H9 (cell line): ENCODE results near the gene ITGBL1. TPM values are rescaled to one million over a fixed set of nuclear protein-coding genes. Genes with fewer than 3 reads are reported as not detected.

Experiments
- DNase-seq: peaks from one replicate; pipeline ENCODE4 v3.0.0-alpha.2; 2017
- H2AFZ ChIP-seq: one replicate; pipeline ENCODE4 v1.6.1; 2013; ENCODE audit warnings: mild to moderate bottlenecking, low read length, control low read depth, moderate library complexity
- H2AK5ac ChIP-seq: 2 replicates; pipeline ENCODE4 v1.6.1; 2013; ENCODE audit warnings: low read length, control low read depth, mixed read lengths; ENCODE audit not compliant: insufficient read length
- H2BK120ac ChIP-seq: one replicate; pipeline ENCODE4 v1.6.1; 2013; ENCODE audit warnings: low read depth, mild to moderate bottlenecking, low read length, control low read depth, inconsistent platforms; ENCODE audit not compliant: poor library complexity, severe bottlenecking
- H2BK12ac ChIP-seq: 2 replicates; pipeline ENCODE4 v1.6.1; 2013; ENCODE audit warnings: low read length, control low read depth, mixed read lengths, low read depth; ENCODE audit not compliant: insufficient read length
- H2BK15ac ChIP-seq: 2 replicates; pipeline ENCODE4 v1.6.1; 2013; ENCODE audit warnings: low read depth, low read length, control low read depth
- H2BK20ac ChIP-seq: one replicate; pipeline ENCODE4 v1.6.1; 2013; ENCODE audit warnings: low read depth, mild to moderate bottlenecking, low read length, control low read depth, inconsistent platforms; ENCODE audit not compliant: poor library complexity, severe bottlenecking
- H2BK5ac ChIP-seq: 2 replicates; pipeline ENCODE4 v1.6.1; 2013; ENCODE audit warnings: low read length, control low read depth, mixed read lengths; ENCODE audit not compliant: insufficient read length
- H3K14ac ChIP-seq: 2 replicates; pipeline ENCODE4 v1.6.1; 2013; ENCODE audit warnings: low read length, control low read depth; ENCODE audit not compliant: insufficient read depth
- H3K18ac ChIP-seq: 2 replicates; pipeline ENCODE4 v1.6.1; 2013; ENCODE audit warnings: low read depth, mild to moderate bottlenecking, mixed read lengths, low read length, control low read depth; ENCODE audit not compliant: insufficient read length
- H3K23ac ChIP-seq: 2 replicates; pipeline ENCODE4 v1.6.1; 2013; ENCODE audit warnings: low read length, control low read depth, mixed read lengths, low read depth; ENCODE audit not compliant: insufficient read length
- H3K23me2 ChIP-seq: 2 replicates; pipeline ENCODE4 v1.6.1; 2013; ENCODE audit warnings: low read depth, mild to moderate bottlenecking, mixed read lengths, low read length, control low read depth; ENCODE audit not compliant: insufficient read length, poor library complexity, severe bottlenecking
- H3K27ac ChIP-seq: 2 replicates; pipeline ENCODE4 v1.5.1; 2013; ENCODE audit warnings: low read length, control low read depth, mixed read lengths, low read depth; ENCODE audit not compliant: insufficient read length
- H3K27me3 ChIP-seq: 2 replicates; pipeline ENCODE4 v1.6.1; 2013; ENCODE audit warnings: low read length, control low read depth, inconsistent platforms; ENCODE audit not compliant: insufficient read depth
- H3K4ac ChIP-seq: 2 replicates; pipeline ENCODE4 v1.6.1; 2013; ENCODE audit warnings: low read depth, mild to moderate bottlenecking, control low read depth, inconsistent platforms, low read length, moderate library complexity
- H3K4me1 ChIP-seq: 2 replicates; pipeline ENCODE4 v1.6.1; 2013; ENCODE audit warnings: low read length, control low read depth, inconsistent platforms; ENCODE audit not compliant: insufficient read depth
- H3K4me2 ChIP-seq: 2 replicates; pipeline ENCODE4 v1.6.1; 2013; ENCODE audit warnings: low read length, control low read depth, mixed read lengths; ENCODE audit not compliant: insufficient read length, insufficient read depth
- H3K56ac ChIP-seq: 2 replicates; pipeline ENCODE4 v1.6.1; 2013; ENCODE audit warnings: low read depth, mild to moderate bottlenecking, mixed read lengths, low read length, control low read depth; ENCODE audit not compliant: insufficient read length
- H3K79me1 ChIP-seq: 2 replicates; pipeline ENCODE4 v1.6.1; 2013; ENCODE audit warnings: low read depth, mild to moderate bottlenecking, moderate library complexity, low read length, control low read depth, inconsistent platforms; ENCODE audit not compliant: insufficient read depth, poor library complexity, severe bottlenecking
- H3K79me2 ChIP-seq: 2 replicates; pipeline ENCODE4 v1.6.1; 2013; ENCODE audit warnings: low read length, control low read depth, inconsistent platforms; ENCODE audit not compliant: insufficient read depth
- H3K9ac ChIP-seq: 2 replicates; pipeline ENCODE4 v1.6.1; 2013; ENCODE audit warnings: low read length, control low read depth, mixed read lengths; ENCODE audit not compliant: insufficient read length; ENCODE audit errors: extremely low read depth
- H3K9me3 ChIP-seq: one replicate; pipeline ENCODE4 v1.6.1; 2013; ENCODE audit warnings: low read depth, low read length, inconsistent platforms; ENCODE audit not compliant: control insufficient read depth
- H3T11ph ChIP-seq: one replicate; pipeline ENCODE4 v1.6.1; 2013; ENCODE audit warnings: mild to moderate bottlenecking, low read length, control low read depth, inconsistent platforms
- H4K20me1 ChIP-seq: one replicate; pipeline ENCODE4 v1.6.1; 2013; ENCODE audit not compliant: control insufficient read depth, insufficient read length, insufficient read depth
- H4K5ac ChIP-seq: 2 replicates; pipeline ENCODE4 v1.6.1; 2013; ENCODE audit warnings: low read depth, mild to moderate bottlenecking, mixed read lengths, low read length, control low read depth; ENCODE audit not compliant: insufficient read length
- H4K8ac ChIP-seq: replicated peaks from 2 replicates; pipeline ENCODE4 v1.6.1; 2013; ENCODE audit warnings: low read length, control low read depth, mixed read lengths, low read depth; ENCODE audit not compliant: insufficient read length
- H4K91ac ChIP-seq: 2 replicates; pipeline ENCODE4 v1.6.1; 2013; ENCODE audit warnings: low read depth, mild to moderate bottlenecking, moderate library complexity, mixed read lengths, low read length, control low read depth; ENCODE audit not compliant: insufficient read length
- H3K27ac Mint-ChIP-seq, 3 experiments: 2 replicates in 2 of 3; 3 replicates in 1 of 3; pipeline ENCODE4 v1.8.0; 2020 to 2021; ENCODE audit warnings: mixed read lengths in 3 of 3, mild to moderate bottlenecking in 1 of 3, moderate library complexity in 1 of 3
- H3K27me3 Mint-ChIP-seq: 2 replicates; pipeline ENCODE4 v1.8.0; 2021; ENCODE audit warnings: low read depth, mild to moderate bottlenecking, moderate library complexity, mixed read lengths
- H3K36me3 Mint-ChIP-seq, 3 experiments: 2 replicates in 2 of 3; 3 replicates in 1 of 3; pipeline ENCODE4 v1.8.0; 2020 to 2021; ENCODE audit warnings: low read depth in 3 of 3, mixed read lengths in 3 of 3; ENCODE audit not compliant: insufficient read depth in 1 of 3
- H3K4me1 Mint-ChIP-seq, 2 experiments: 2 replicates each; pipeline ENCODE4 v1.8.0; 2020; ENCODE audit warnings: mixed read lengths in 2 of 2
- H3K4me3 Mint-ChIP-seq, 2 experiments: 2 replicates in 1 of 2; 3 replicates in 1 of 2; pipeline ENCODE4 v1.8.0; 2020 to 2021; ENCODE audit warnings: mild to moderate bottlenecking in 2 of 2, mixed read lengths in 2 of 2, moderate library complexity in 1 of 2
- H3K9me3 Mint-ChIP-seq, 2 experiments: 2 replicates in 1 of 2; 3 replicates in 1 of 2; pipeline ENCODE4 v1.8.0; 2020; ENCODE audit warnings: mild to moderate bottlenecking in 2 of 2, mixed read lengths in 2 of 2, moderate library complexity in 1 of 2
- WGBS: extraction: QIAGEN DNeasy Blood & Tissue Kit; methylation state at CpG from one replicate; pipeline ENCODE4 v1.1.7; 2013; ENCODE audit warnings: missing lambda C conversion rate, low lambda C conversion rate, mixed read lengths; ENCODE audit not compliant: insufficient read length; ENCODE audit errors: extremely low coverage; 5-methylcytosine and 5-hydroxymethylcytosine counted together
- total RNA-seq: library from RNA; stranded (reverse); gene quantifications from 2 replicates; pipeline ENCODE4 v1.2.1, GENCODE V29; 2021
- TF ChIP-seq, protein P1 (sequence below): fragments of 200-600 bp; sonication (generic); conservative IDR thresholded peaks from 3 replicates; pipeline ENCODE4 v1.8.0; 2021; ENCODE audit warnings: antibody characterized with exemption, mild to moderate bottlenecking

ITGBL1 gene
- total RNA-seq, 1 experiment from 2014 or later, result not detected

DNA sequence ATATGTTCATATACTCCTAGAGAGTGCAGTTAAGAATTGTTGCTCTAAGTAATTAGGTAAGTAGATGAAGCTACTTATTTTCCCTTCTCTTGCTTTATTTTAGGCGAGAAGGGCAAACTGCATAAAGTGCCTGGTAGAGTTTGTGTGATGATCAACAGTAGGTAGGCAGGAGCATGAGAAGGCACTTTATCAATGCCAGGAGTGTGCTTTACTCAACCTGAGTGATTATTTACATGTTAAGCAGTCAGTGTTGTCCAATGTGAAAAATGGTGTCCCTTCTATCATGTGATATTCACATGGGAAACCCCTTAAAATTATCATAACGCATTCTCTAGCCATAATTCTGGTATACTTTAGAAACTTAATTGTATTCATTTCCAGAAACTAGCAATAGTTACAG is 294.0 kb downstream of the ITGBL1 start:
- H2BK12ac ChIP-seq, result no peak overlapping the region
- H2BK15ac ChIP-seq, result no peak overlapping the region
- no peak overlapping the region for H3K18ac ChIP-seq
- no peaks in the 10 kb centered on the region for H3K23me2 ChIP-seq
- no CpG with 5 or more reads among the region's 2 CpGs for WGBS
- no peak overlapping the region for H3K56ac ChIP-seq
- TF ChIP-seq, protein P1, sequence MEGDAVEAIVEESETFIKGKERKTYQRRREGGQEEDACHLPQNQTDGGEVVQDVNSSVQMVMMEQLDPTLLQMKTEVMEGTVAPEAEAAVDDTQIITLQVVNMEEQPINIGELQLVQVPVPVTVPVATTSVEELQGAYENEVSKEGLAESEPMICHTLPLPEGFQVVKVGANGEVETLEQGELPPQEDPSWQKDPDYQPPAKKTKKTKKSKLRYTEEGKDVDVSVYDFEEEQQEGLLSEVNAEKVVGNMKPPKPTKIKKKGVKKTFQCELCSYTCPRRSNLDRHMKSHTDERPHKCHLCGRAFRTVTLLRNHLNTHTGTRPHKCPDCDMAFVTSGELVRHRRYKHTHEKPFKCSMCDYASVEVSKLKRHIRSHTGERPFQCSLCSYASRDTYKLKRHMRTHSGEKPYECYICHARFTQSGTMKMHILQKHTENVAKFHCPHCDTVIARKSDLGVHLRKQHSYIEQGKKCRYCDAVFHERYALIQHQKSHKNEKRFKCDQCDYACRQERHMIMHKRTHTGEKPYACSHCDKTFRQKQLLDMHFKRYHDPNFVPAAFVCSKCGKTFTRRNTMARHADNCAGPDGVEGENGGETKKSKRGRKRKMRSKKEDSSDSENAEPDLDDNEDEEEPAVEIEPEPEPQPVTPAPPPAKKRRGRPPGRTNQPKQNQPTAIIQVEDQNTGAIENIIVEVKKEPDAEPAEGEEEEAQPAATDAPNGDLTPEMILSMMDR, result no peak
- no peak overlapping the region for H2BK20ac ChIP-seq
- H3K79me1 ChIP-seq, result no peaks in the 10 kb centered on the region
- no peaks in the 10 kb centered on the region for H3K27me3 Mint-ChIP-seq
- H3K4me1 ChIP-seq, result peaks cover 2% of the 10 kb centered on the region; the same call in 1 of the 2 replicates
- H2AK5ac ChIP-seq, result no peak overlapping the region
- no peak for DNase-seq
- H4K20me1 ChIP-seq, result no peaks in the 10 kb centered on the region
- H3T11ph ChIP-seq, result no peak overlapping the region
- no peak overlapping the region for H2AFZ ChIP-seq
- H3K27me3 ChIP-seq, result no peaks in the 10 kb centered on the region
- no peaks in the 10 kb centered on the region for H3K9me3 ChIP-seq
- H3K9ac ChIP-seq, result no peak overlapping the region
- H3K23ac ChIP-seq, result no peak overlapping the region
- H3K36me3 Mint-ChIP-seq, result no peaks in the 10 kb centered on the region
- H3K4me1 Mint-ChIP-seq, result peaks cover 9% of the 10 kb centered on the region in 2 experiments; a peak in 3 of 4 replicates
- no peak overlapping the region for H3K27ac Mint-ChIP-seq
- H3K27ac ChIP-seq, result no peak overlapping the region
- H4K91ac ChIP-seq, result no peak overlapping the region
- no peaks in the 10 kb centered on the region for H3K9me3 Mint-ChIP-seq
- H3K4me3 Mint-ChIP-seq, result no peak overlapping the region
- no peak overlapping the region for H3K4me2 ChIP-seq
- H3K4ac ChIP-seq, result no peak overlapping the region
- no peak overlapping the region for H2BK120ac ChIP-seq
- no peak overlapping the region for H2BK5ac ChIP-seq
- H3K14ac ChIP-seq, result no peak overlapping the region
- H3K79me2 ChIP-seq, result no peaks in the 10 kb centered on the region
- H4K5ac ChIP-seq, result no peak overlapping the region
- no peak overlapping the region for H4K8ac ChIP-seq
